SW480 (cell line): ENCODE results near the gene CLDN7.
A peak's percentile ranks its signal among the peaks of the same experiment; 100 is the strongest.

ENCODE experiments used
- DNase-seq: peaks from one replicate; pipeline ENCODE4 v3.0.0-alpha.2; 2016; ENCODE audit warnings: low spot score

The CLDN7 gene

GRCh38 chr17:7285679-7286078 is 23.4 kb upstream of the CLDN7 start:
- DNase-seq, result no peak

- DNase-seq, result no peak
These were observed 22.6 kb upstream of the CLDN7 start for GRCh38 chr17:7284911-7285310.

- DNase-seq, result no peak
These were observed 21.4 kb upstream of the CLDN7 start for GRCh38 chr17:7283471-7284216.

GRCh38 chr17:7282752-7283321 is 20.6 kb upstream of the CLDN7 start:
- DNase-seq, result no peak

GRCh38 chr17:7281953-7282751 is 19.9 kb upstream of the CLDN7 start:
- DNase-seq, result no peak

- DNase-seq, result peak; percentile 94
These were observed 19.0 kb upstream of the CLDN7 start, which contains the start of gene SLC2A4 for GRCh38 chr17:7281074-7281952. Gene SLC2A4 (plus strand): TSS chr17:7281718. CDS start chr17:7281935, 217 bp downstream.

- peak; percentile 90 for DNase-seq
These were observed 18.3 kb upstream of the CLDN7 start for GRCh38 chr17:7280519-7281073.

- DNase-seq, result no peak
These were observed 17.2 kb upstream of the CLDN7 start for GRCh38 chr17:7279448-7279847.

- no peak for DNase-seq
These were observed 4.5 kb upstream of the CLDN7 start for GRCh38 chr17:7266784-7267183.

- DNase-seq, result no peak
These were observed 1.5 kb upstream of the CLDN7 start for GRCh38 chr17:7263801-7264078.

GRCh38 chr17:7262935-7263800 is 890 bp upstream of the CLDN7 start:
- peak; percentile 74 for DNase-seq

- DNase-seq, result no peak
These were observed 693 bp downstream of the CLDN7 start for GRCh38 chr17:7261379-7262191.

- peak; percentile 74 for DNase-seq
These were observed 1.5 kb downstream of the CLDN7 start for GRCh38 chr17:7260651-7261378.

- DNase-seq, result no peak
These were observed 2.1 kb downstream of the CLDN7 start for GRCh38 chr17:7260151-7260550.

- DNase-seq, result no peak
These were observed 2.8 kb downstream of the CLDN7 start for GRCh38 chr17:7259555-7259889.

- peak; percentile 85 for DNase-seq
These were observed 3.3 kb downstream of the CLDN7 start for GRCh38 chr17:7258731-7259554.

- DNase-seq, result no peak
These were observed 5.4 kb downstream of the CLDN7 start for GRCh38 chr17:7256766-7257456.

GRCh38 chr17:7254511-7254910 is 7.8 kb downstream of the CLDN7 start:
- DNase-seq, result no peak
